GM12878 (cell line): ENCODE data around the gene CCDC137. TPM values are rescaled to one million over a fixed set of nuclear protein-coding genes. Genes with fewer than 3 reads are reported as not detected.

Source experiments
- ATAC-seq: fragments of 200-7000 bp; cut with Tn5 transposase; 3 replicates; pipeline ENCODE4 v1.9.1; 2020; ENCODE audit warnings: mild to moderate bottlenecking, moderate library complexity
- BruUV-seq: library from RNA; stranded (reverse); fragments of 400-500 nt; replicated peaks from 2 replicates; lab custom pipeline; 2021; lab: Mats Ljungman, UMichigan
- CTCF ChIA-PET: fragments of 300-600 bp; sonication (Branson Sonifier 250); formaldehyde crosslinking; extraction: SDS; loops from one replicate; lab custom pipeline; 2021; ENCODE audit warnings: inconsistent platforms; lab: Yijun Ruan, JAX
- POLR2A ChIA-PET: fragments of 350-600 bp; formaldehyde crosslinking; extraction: SDS; loops from one replicate; lab custom pipeline; 2021; ENCODE audit warnings: inconsistent platforms; lab: Charles Lee
- RAD21 ChIA-PET: fragments of 300-600 bp; sonication (Branson Sonifier 250); formaldehyde crosslinking; loops from one replicate; lab custom pipeline; 2023; ENCODE audit warnings: antibody characterized with exemption; ENCODE audit not compliant: unreplicated experiment; lab: Charles Lee
- SMC1A ChIA-PET: fragments of 300-600 bp; sonication (Branson Sonifier 250); formaldehyde crosslinking; loops from one replicate; lab custom pipeline; 2023; ENCODE audit not compliant: unreplicated experiment, uncharacterized antibody; lab: Charles Lee
- DNase-seq: peaks from one replicate; pipeline ENCODE4 v3.0.0-alpha.2; 2011; ENCODE audit warnings: low read depth, low spot score
- FAIRE-seq: peaks from 3 replicates; lab custom pipeline; 2011; peaks lifted over from hg19 to GRCh38; lab: Jason Lieb, UNC
- H2AFZ ChIP-seq: 2 replicates; pipeline ENCODE4 v1.6.0; 2011; ENCODE audit warnings: low read depth, low read length, control low read depth; ENCODE audit not compliant: control insufficient read depth
- H3K27ac ChIP-seq: 2 replicates; pipeline ENCODE4 v1.5.1; 2011; ENCODE audit warnings: control low read depth; ENCODE audit not compliant: control insufficient read depth, insufficient read depth
- H3K27me3 ChIP-seq, 2 experiments: replicated peaks in 1 of 2; 2 replicates each; pipeline versions ENCODE4 v1.6.0 to v1.6.1; 2011; ENCODE audit warnings: low read length in 1 of 2; ENCODE audit not compliant: control insufficient read depth in 2 of 2, insufficient read depth in 2 of 2
- H3K36me3 ChIP-seq, 2 experiments: 2 replicates each; pipeline ENCODE4 v1.5.1; 2011; ENCODE audit warnings: low read length in 1 of 2; ENCODE audit not compliant: control insufficient read depth in 2 of 2, insufficient read depth in 2 of 2
- H3K4me1 ChIP-seq: 2 replicates; pipeline ENCODE4 v1.6.1; 2011; ENCODE audit warnings: mild to moderate bottlenecking, low read length, moderate library complexity, mixed read lengths; ENCODE audit not compliant: control insufficient read depth, insufficient read depth
- H3K4me2 ChIP-seq: 2 replicates; pipeline ENCODE4 v1.6.0; 2011; ENCODE audit warnings: control low read depth; ENCODE audit not compliant: control insufficient read depth, insufficient read depth
- H3K4me3 ChIP-seq: fragments of 200-600 bp; sonication (generic); 2 replicates; pipeline ENCODE4 v1.5.1; 2016
- H3K79me2 ChIP-seq: 2 replicates; pipeline ENCODE4 v1.6.0; 2011; ENCODE audit warnings: low read length; ENCODE audit not compliant: control insufficient read depth, insufficient read depth
- H3K9ac ChIP-seq: 2 replicates; pipeline ENCODE4 v1.8.0; 2011; ENCODE audit warnings: low read length, control low read depth, mixed read lengths; ENCODE audit not compliant: control insufficient read depth, insufficient read depth
- H3K9me3 ChIP-seq: replicated peaks from 3 replicates; pipeline ENCODE4 v1.5.1; 2011; ENCODE audit warnings: mild to moderate bottlenecking, low read length; ENCODE audit not compliant: control insufficient read depth, insufficient read depth
- H4K20me1 ChIP-seq: 2 replicates; pipeline ENCODE4 v1.6.0; 2011; ENCODE audit not compliant: control insufficient read depth, insufficient read depth
- CTCF ChIP-seq, 3 experiments: IDR thresholded peaks in 2 of 3; conservative IDR thresholded peaks in 1 of 3; 2 replicates each; pipeline ENCODE4 v1.5.1; 2011; ENCODE audit warnings: low read depth in 3 of 3, low read length in 3 of 3, mild to moderate bottlenecking in 3 of 3, control low read depth in 2 of 3, moderate library complexity in 2 of 3, inconsistent platforms in 1 of 3, mixed read lengths in 1 of 3; ENCODE audit not compliant: control insufficient read depth in 2 of 3, insufficient read depth in 1 of 3; ENCODE audit errors: extremely low read depth in 1 of 3
- IKZF2 ChIP-seq, 2 experiments: fragments of 450-650 bp; IDR thresholded peaks; 2 replicates each; pipeline ENCODE4 v1.6.1; 2017; ENCODE audit warnings: mild to moderate bottlenecking in 2 of 2, moderate library complexity in 2 of 2
- LARP7 ChIP-seq: fragments of 450-650 bp; IDR thresholded peaks from 2 replicates; pipeline ENCODE4 v1.6.1; 2017; ENCODE audit warnings: mild to moderate bottlenecking
- SMARCA5 ChIP-seq: fragments of 450-650 bp; IDR thresholded peaks from 2 replicates; pipeline ENCODE4 v1.6.1; 2017; ENCODE audit warnings: mild to moderate bottlenecking
- WGBS: methylation state at CpG from one replicate; pipeline ENCODE4 v1.1.6; 2016; ENCODE audit warnings: low lambda C conversion rate; ENCODE audit not compliant: insufficient replicate concordance, insufficient coverage; ENCODE audit errors: missing lambda C conversion rate; 5-methylcytosine and 5-hydroxymethylcytosine counted together
- in situ Hi-C: fragments of 300-500 bp; cut with MboI; formaldehyde crosslinking; loops from 9 replicates; pipeline ENCODE4 v1.14.3; 2018; ENCODE audit warnings: mixed read lengths
- intact Hi-C: fragments of 100-400 bp; cut with micrococcal nuclease; formaldehyde crosslinking; loops from one replicate; pipeline ENCODE4 v1.14.2; 2022; ENCODE audit not compliant: unreplicated experiment
- polyA plus RNA-seq, 11 experiments: library from polyadenylated mRNA; depleted of rRNA in 4 of 11; unstranded in 6 of 11; stranded (reverse) in 5 of 11; fragments of >200 nt; fragmentation: Nextera tagmentation in 4 of 11; fragmentation: Illumina TruSeq in 1 of 11; extraction: Ambion mirVana in 4 of 11; extraction: Trizol in 1 of 11; gene quantifications; 1 replicate in 1 of 11; 2 replicates in 10 of 11; pipeline versions ENCODE4 v1.2.1 to v1.2.3, GENCODE V29; 2011 to 2016; ENCODE audit warnings: inconsistent platforms in 2 of 11, missing spikeins in 2 of 11, low read depth in 1 of 11
- total RNA-seq, 4 experiments: library from RNA; depleted of rRNA in 3 of 4; stranded (reverse); fragments of >200 nt in 3 of 4; fragmentation: Illumina TruSeq in 1 of 4; extraction: Trizol in 1 of 4; gene quantifications; 2 replicates each; pipeline versions ENCODE4 v1.2.1 to v1.2.3, GENCODE V29; 2013 to 2021

The CCDC137 gene
- total and polyA plus RNA-seq, 10 of the 15 experiments (the other 5 are each of a cell fraction or from before 2014, with no cell fraction given) = 2.2 to 45.4 (median 22.1) TPM

GRCh38 chr17:81666092-81666341, 520 bp upstream of the CCDC137 start:
- H3K9ac ChIP-seq = peak overlapping the region; percentile 99
- peaks cover 2 to 5% of the 10 kb centered on the region in 2 experiments for H3K36me3 ChIP-seq
- no peaks in the 10 kb centered on the region for H4K20me1 ChIP-seq
- no peak for FAIRE-seq
- TF ChIP-seq LARP7 (no peak), IKZF2 (IDR thresholded peaks at IDR 0.05) (peak in 1 of 2 experiments; percentile 17; a peak in 1 of 4 replicates)
- peak overlapping the region; percentile 78 for H2AFZ ChIP-seq
- ATAC-seq = no peak
- ChIA-PET SMC1A (no interaction called here), RAD21 (interaction anchor here (0.9 kb wide), 1 partner anchor 17 kb away, joined by 6 read pairs; the partner anchor contains the start of genes ARL16 and HGS), POLR2A (interaction anchor here (0.6 to 1.4 kb wide), 5 partner anchors 11 to 167 kb away, joined by 3 to 6 read pairs (median 5); partner anchors contain the start of genes ARL16, HGS, MCRIP1 and MRPL12), CTCF (interaction anchor here (1.2 kb wide), 1 partner anchor 36 kb away, joined by 3 read pairs; no protein-coding TSS in a partner anchor)
- 2% methylated on average over 16 of the region's 16 CpGs for WGBS
- peaks cover 33% of the 10 kb centered on the region for H3K79me2 ChIP-seq
- H3K4me3 ChIP-seq = peak overlapping the region; percentile 98
- intact Hi-C loops (loop anchor here (2.0 kb wide), 1 partner anchor 29 kb away; the partner anchor contains the start of genes NPLOC4 and TSPAN10), in situ Hi-C loops (no loop called here)
- peaks cover 15% of the 10 kb centered on the region for H3K4me1 ChIP-seq
- no peak for DNase-seq
- BruUV-seq = TSS peak; percentile 94
- H3K4me2 ChIP-seq = peak overlapping the region; percentile 98
- no peaks in the 10 kb centered on the region for H3K27me3 ChIP-seq
- H3K9me3 ChIP-seq = no peaks in the 10 kb centered on the region
- H3K27ac ChIP-seq = peak overlapping the region; percentile 97

GRCh38 chr17:81667754-81668153, 1.2 kb downstream of the CCDC137 start:
- DNase-seq (no peak), ATAC-seq (no peak), FAIRE-seq (no peak)
- ChIA-PET CTCF (interaction anchor here (0.6 to 1.7 kb wide), 2 partner anchors 17 to 370 kb away, joined by 3 to 4 read pairs; partner anchors contain the start of gene DCXR), RAD21 (interaction anchor here (2.2 kb wide), 1 partner anchor 34 kb away, joined by 5 read pairs; no protein-coding TSS in a partner anchor), POLR2A (interaction anchor here (0.6 to 0.7 kb wide), 4 partner anchors 16 to 431 kb away, joined by 3 to 12 read pairs (median 4); partner anchors contain the start of genes ARL16, NPLOC4 and TSPAN10), SMC1A (no interaction called here)
- no peak overlapping the region for H3K27ac ChIP-seq
- 82% methylated on average over 18 of the region's 18 CpGs for WGBS
- BruUV-seq = TSS peak; percentile 65
- peaks cover 15% of the 10 kb centered on the region for H3K4me1 ChIP-seq
- peaks cover 11 to 15% of the 10 kb centered on the region in 2 experiments for H3K36me3 ChIP-seq
- H3K4me3 ChIP-seq = peak overlapping the region; percentile 76
- H3K27me3 ChIP-seq = no peaks in the 10 kb centered on the region
- no peak overlapping the region for H3K9ac ChIP-seq
- H4K20me1 ChIP-seq = no peaks in the 10 kb centered on the region
- peaks cover 33% of the 10 kb centered on the region for H3K79me2 ChIP-seq
- no peaks in the 10 kb centered on the region for H3K9me3 ChIP-seq
- H2AFZ ChIP-seq = no peak overlapping the region
- peak overlapping the region; percentile 17 for H3K4me2 ChIP-seq
- in situ Hi-C loops (no loop called here), intact Hi-C loops (loop anchor here (2.0 kb wide), 1 partner anchor 31 kb away; the partner anchor contains the start of genes NPLOC4 and TSPAN10)
- TF ChIP-seq CTCF (IDR thresholded peaks at IDR 0.05 in 2 of 3, conservative IDR thresholded peaks at IDR 0.05 in 1 of 3; ENCODE audit: control insufficient read depth in 2 of 3, extremely low read depth in 1 of 3, insufficient read depth in 1 of 3, low read depth in 3 of 3, low read length in 3 of 3) = 0 out of 6 replicates have a peak, but pooled peaks of 1 of the 3 experiments have one; percentile 22
- no peak for TF ChIP-seq SMARCA5
